KMS-11 (cell line): ENCODE data around the gene ODAD2.
"Not testable (repeated sequence)": the region's sequence is repeated elsewhere in the genome, so short reads cannot be mapped to it uniquely, and the experiment has no call there.

ENCODE experiments used
- H2AFZ ChIP-seq: fragments of 200-600 bp; sonication (generic); 2 replicates; pipeline ENCODE4 v1.6.1; 2016; ENCODE audit warnings: antibody characterized with exemption, mixed run types, low read depth
- H3K27ac ChIP-seq: fragments of 200-600 bp; sonication (generic); 2 replicates; pipeline ENCODE4 v1.6.1; 2016; ENCODE audit warnings: mild to moderate bottlenecking, mixed run types
- H3K27me3 ChIP-seq: fragments of 200-600 bp; sonication (generic); 2 replicates; pipeline ENCODE4 v1.6.1; 2017; ENCODE audit warnings: mild to moderate bottlenecking, low read depth, mixed run types, moderate library complexity; ENCODE audit not compliant: insufficient read depth
- H3K36me3 ChIP-seq: fragments of 200-600 bp; sonication (generic); 2 replicates; pipeline ENCODE4 v1.6.1; 2017; ENCODE audit warnings: mild to moderate bottlenecking, mixed run types; ENCODE audit not compliant: insufficient read depth
- H3K4me1 ChIP-seq: fragments of 200-600 bp; sonication (generic); 2 replicates; pipeline ENCODE4 v1.6.1; 2016; ENCODE audit warnings: mild to moderate bottlenecking, low read depth, mixed run types; ENCODE audit not compliant: poor library complexity, severe bottlenecking
- H3K4me2 ChIP-seq: fragments of 200-600 bp; sonication (generic); 2 replicates; pipeline ENCODE4 v1.7.0; 2016; ENCODE audit warnings: mild to moderate bottlenecking, mixed run types
- H3K4me3 ChIP-seq: fragments of 200-600 bp; sonication (generic); IDR thresholded peaks from 2 replicates; pipeline ENCODE4 v1.6.1; 2017; ENCODE audit warnings: low read depth, low read length, mixed read lengths; ENCODE audit not compliant: insufficient read depth
- H3K79me2 ChIP-seq: fragments of 200-600 bp; sonication (generic); 2 replicates; pipeline ENCODE4 v1.6.1; 2016; ENCODE audit warnings: low read depth, mixed run types; ENCODE audit not compliant: insufficient read depth
- H3K9ac ChIP-seq: fragments of 200-600 bp; sonication (generic); 2 replicates; pipeline ENCODE4 v1.6.1; 2016; ENCODE audit warnings: mild to moderate bottlenecking, mixed run types
- H4K20me1 ChIP-seq: fragments of 200-600 bp; sonication (generic); 2 replicates; pipeline ENCODE4 v1.6.1; 2016; ENCODE audit warnings: mild to moderate bottlenecking, mixed run types; ENCODE audit not compliant: insufficient read depth
- CTCF ChIP-seq: fragments of 200-600 bp; sonication (generic); conservative IDR thresholded peaks from 2 replicates; pipeline ENCODE4 v1.6.1; 2017; ENCODE audit warnings: low read depth, mild to moderate bottlenecking, antibody characterized with exemption, low read length, moderate library complexity, mixed read lengths

Gene ODAD2

GRCh38 chr10:27998178-27998953, 513 bp downstream of the ODAD2 start:
- Histone ChIP-seq H3K4me2 (peak overlapping the region; percentile 38), H3K27ac (peak overlapping the region; percentile 20), H2AFZ (peak overlapping the region; percentile 82)

GRCh38 chr10:27997865-27998177, 1.1 kb downstream of the ODAD2 start:
- Histone ChIP-seq H3K27ac (no peak overlapping the region; the same call in 1 of the 2 replicates), H2AFZ (peak overlapping the region; percentile 82), H3K79me2 (no peaks in the 10 kb centered on the region), H3K36me3 (no peaks in the 10 kb centered on the region), H3K27me3 (no peaks in the 10 kb centered on the region), H3K4me3 (peak overlapping the region; percentile 38), H3K4me2 (peak overlapping the region; percentile 38), H4K20me1 (no peaks in the 10 kb centered on the region), H3K4me1 (peaks cover 5% of the 10 kb centered on the region), H3K9ac (peak overlapping the region; percentile 72; the same call in 1 of the 2 replicates)
- TF ChIP-seq CTCF, result no peak

More at GRCh38 chr10:27998178-27998953, 513 bp downstream of the ODAD2 start:
- peaks cover 5% of the 10 kb centered on the region for H3K4me1 ChIP-seq
- H3K4me3 ChIP-seq, result peak overlapping the region; percentile 38
- TF ChIP-seq CTCF, result no peak
- no peaks in the 10 kb centered on the region for H3K79me2 ChIP-seq
- H4K20me1 ChIP-seq, result no peaks in the 10 kb centered on the region
- no peaks in the 10 kb centered on the region for H3K36me3 ChIP-seq
- H3K9ac ChIP-seq, result peak overlapping the region; percentile 72
- no peaks in the 10 kb centered on the region for H3K27me3 ChIP-seq

- H3K27ac ChIP-seq, result no peak overlapping the region
- H3K79me2 ChIP-seq, result no peaks in the 10 kb centered on the region
- H3K4me1 ChIP-seq, result peaks cover 11% of the 10 kb centered on the region
- no peak overlapping the region for H3K4me2 ChIP-seq
- no peaks in the 10 kb centered on the region for H3K36me3 ChIP-seq
- no peak overlapping the region for H2AFZ ChIP-seq
- H3K4me3 ChIP-seq, result no peak overlapping the region
- H3K9ac ChIP-seq, result no peak overlapping the region
- no peaks in the 10 kb centered on the region for H3K27me3 ChIP-seq
- no peaks in the 10 kb centered on the region for H4K20me1 ChIP-seq
- TF ChIP-seq CTCF, result no peak
Observed at GRCh38 chr10:27995311-27995710, 3.6 kb downstream of the ODAD2 start.

GRCh38 chr10:27989357-27989756, 9.5 kb downstream of the ODAD2 start:
- not testable (repeated sequence) for H3K9ac ChIP-seq, H3K27me3 ChIP-seq, H3K4me3 ChIP-seq, H3K79me2 ChIP-seq, H4K20me1 ChIP-seq, H3K4me1 ChIP-seq, H3K27ac ChIP-seq, H3K36me3 ChIP-seq, H2AFZ ChIP-seq, H3K4me2 ChIP-seq

- Histone ChIP-seq H3K27me3 (no peaks in the 10 kb centered on the region), H2AFZ (no peak overlapping the region), H3K4me1 (peaks cover 6% of the 10 kb centered on the region), H3K4me3 (no peak overlapping the region), H3K79me2 (no peaks in the 10 kb centered on the region), H3K27ac (no peak overlapping the region), H3K36me3 (no peaks in the 10 kb centered on the region), H3K9ac (no peak overlapping the region), H3K4me2 (no peak overlapping the region), H4K20me1 (no peaks in the 10 kb centered on the region)
- TF ChIP-seq CTCF, result no peak
Observed at GRCh38 chr10:27986821-27987220, 12.1 kb downstream of the ODAD2 start.
